Right cardiac atrium (tissue), 5 donors: ENCODE results near the gene PPFIA4. TPM values are rescaled to one million over a fixed set of nuclear protein-coding genes. Genes with fewer than 3 reads are reported as not detected.
A peak's percentile ranks its signal among the peaks of the same experiment; 100 is the strongest.
"Not testable (repeated sequence)": the region's sequence is repeated elsewhere in the genome, so short reads cannot be mapped to it uniquely, and the experiment has no call there.

Source experiments
- ATAC-seq, 2 donors: fragments of 200-7000 bp; cut with Tn5 transposase; one replicate each; pipeline versions ENCODE4 v1.8.0 to v1.9.1; 2020; ENCODE audit warnings: moderate library complexity in 2 of 2, mild to moderate bottlenecking in 1 of 2
- DNase-seq, 3 donors: peaks; one replicate each; pipeline ENCODE4 v3.0.0-alpha.2; 2020
- H3K27ac ChIP-seq: one replicate; pipeline ENCODE4 v1.5.1; 2013; ENCODE audit warnings: mild to moderate bottlenecking, low read length, control low read depth, moderate library complexity
- H3K27me3 ChIP-seq: one replicate; pipeline ENCODE4 v1.6.1; 2013; ENCODE audit not compliant: control insufficient read depth, insufficient read depth
- H3K4me1 ChIP-seq: one replicate; pipeline ENCODE4 v1.6.1; 2013; ENCODE audit warnings: low read length; ENCODE audit not compliant: control insufficient read depth, insufficient read depth
- H3K4me3 ChIP-seq: one replicate; pipeline ENCODE4 v1.5.1; 2013; ENCODE audit warnings: low read length, control low read depth
- H3K9me3 ChIP-seq: one replicate; pipeline ENCODE4 v1.6.1; 2013; ENCODE audit warnings: low read length; ENCODE audit not compliant: control insufficient read depth
- WGBS: extraction: QIAGEN DNeasy Blood & Tissue Kit; methylation state at CpG from one replicate; pipeline ENCODE4 v1.1.7; 2013; 5-methylcytosine and 5-hydroxymethylcytosine counted together
- intact Hi-C, 4 donors: fragments of 100-400 bp; cut with DNase I; formaldehyde crosslinking; loops; one replicate each; pipeline versions ENCODE4 v1.11.0 to v1.14.0; 2022 to 2023
- polyA plus RNA-seq: library from polyadenylated mRNA; stranded (reverse); fragments of 200-250 nt; gene quantifications from one replicate; pipeline ENCODE4 v1.2.3, GENCODE V29; 2013
- total RNA-seq, 4 donors: library from RNA; stranded (reverse); fragmentation: NEBNext Ultra II Directional; extraction: Animal tissue kit (Norgen Biotek cat#: 25700); gene quantifications; one replicate each; pipeline ENCODE4 v1.2.1, GENCODE V29; 2021
- donor health status: healthy with polysubstance abuse.
- donor health status: DM: no; HTN: yes; CAD: no.
- donor health status: DM: no; HTN: no; CAD: no.
- donor health status: DM: no; HTN: yes; CAD: no; lungs with severe emphysema.
- donor health status: DM: yes; HTN: yes; CAD: no.

PPFIA4 gene
- total and polyA plus RNA-seq, 5 donors, result 14.0 to 50.3 (median 29.3) TPM

DNA sequence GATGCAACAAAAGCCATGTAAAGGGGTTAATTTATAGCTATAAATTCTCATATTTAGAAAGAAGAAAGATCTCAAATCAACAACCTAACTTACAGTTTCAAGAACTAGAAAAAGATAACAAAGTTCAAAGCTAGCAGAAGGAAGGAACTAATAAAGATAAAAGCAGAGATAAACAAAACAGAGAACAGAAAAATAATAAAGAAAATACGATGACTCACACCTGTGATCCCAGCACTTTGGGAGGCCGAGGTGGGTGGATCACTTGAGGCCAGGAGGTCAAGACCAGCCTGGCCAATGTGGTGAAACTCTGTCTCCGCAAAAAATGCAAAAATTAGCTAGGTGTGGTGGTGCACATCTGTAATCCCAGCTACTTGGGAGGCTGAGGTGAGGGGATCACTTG, 31.5 kb upstream of the PPFIA4 start:
- no peaks in the 10 kb centered on the region for H3K27me3 ChIP-seq
- no peaks in the 10 kb centered on the region for H3K4me1 ChIP-seq
- no peak overlapping the region for H3K27ac ChIP-seq
- no peaks in the 10 kb centered on the region for H3K9me3 ChIP-seq
- DNase-seq (no peak), ATAC-seq (no peak)
- H3K4me3 ChIP-seq, result no peak overlapping the region
- 56% methylated on average over 3 of the region's 3 CpGs for WGBS
- intact Hi-C loops, result loop anchor here in 1 of 4 donors (5.0 kb wide), 1 partner anchor 67 kb away; the partner anchor contains the start of gene KLHL12

GRCh38 chr1:202998836-202999750, 27.2 kb upstream of the PPFIA4 start:
- H3K27me3 ChIP-seq, result no peaks in the 10 kb centered on the region
- 43% methylated on average over 14 of the region's 14 CpGs for WGBS
- H3K9me3 ChIP-seq, result no peaks in the 10 kb centered on the region
- no peak overlapping the region for H3K4me3 ChIP-seq
- ATAC-seq (no peak), DNase-seq (peak in 2 of 3 donors; percentile 21 to 47)
- no peaks in the 10 kb centered on the region for H3K4me1 ChIP-seq
- intact Hi-C loops, result loop anchor here in 1 of 4 donors (5.0 kb wide), 1 partner anchor 72 kb away; the partner anchor contains the start of gene KLHL12
- no peak overlapping the region for H3K27ac ChIP-seq

DNA sequence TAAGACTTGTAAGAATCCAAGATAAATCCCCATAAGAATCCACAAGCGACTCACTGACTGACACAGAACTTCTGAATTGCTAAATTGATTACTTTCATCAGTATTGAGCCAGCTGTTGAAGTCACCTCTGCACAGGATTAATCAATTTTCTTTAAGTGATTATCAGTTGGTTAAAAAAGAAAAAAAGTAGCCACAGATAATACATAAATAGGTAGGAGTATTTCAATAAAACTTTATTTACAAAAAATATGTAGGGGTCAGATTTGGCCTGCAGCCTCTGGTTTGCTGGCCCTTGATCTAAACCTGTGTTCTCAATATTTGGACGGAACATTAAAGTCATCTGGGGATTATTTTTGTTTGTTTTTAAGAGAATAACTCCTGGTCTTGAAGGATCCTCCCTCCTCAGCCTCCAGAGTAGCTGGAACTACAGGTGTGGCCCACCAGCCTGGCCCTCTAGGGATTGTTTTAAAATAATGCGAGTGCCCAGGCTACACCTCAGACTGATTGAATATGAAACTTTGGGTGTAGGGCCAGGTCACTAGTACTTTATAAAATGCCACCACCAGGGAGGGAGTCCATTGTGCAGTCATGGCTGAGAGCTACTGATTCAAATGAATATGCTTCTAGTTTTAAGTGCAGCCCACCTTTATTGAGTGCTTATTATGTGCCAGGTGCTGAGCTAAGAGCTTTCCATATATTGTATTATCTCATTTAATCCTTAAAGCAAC, 25.9 kb upstream of the PPFIA4 start:
- Histone ChIP-seq H3K4me1 (no peaks in the 10 kb centered on the region), H3K9me3 (no peaks in the 10 kb centered on the region), H3K27me3 (no peaks in the 10 kb centered on the region), H3K4me3 (no peak overlapping the region), H3K27ac (no peak overlapping the region)
- 83% methylated on average over 3 of the region's 3 CpGs for WGBS
- intact Hi-C loops, result loop anchor here in 1 of 4 donors (5.0 kb wide), 1 partner anchor 73 kb away; the partner anchor contains the start of gene KLHL12
- ATAC-seq (no peak), DNase-seq (no peak)

DNA sequence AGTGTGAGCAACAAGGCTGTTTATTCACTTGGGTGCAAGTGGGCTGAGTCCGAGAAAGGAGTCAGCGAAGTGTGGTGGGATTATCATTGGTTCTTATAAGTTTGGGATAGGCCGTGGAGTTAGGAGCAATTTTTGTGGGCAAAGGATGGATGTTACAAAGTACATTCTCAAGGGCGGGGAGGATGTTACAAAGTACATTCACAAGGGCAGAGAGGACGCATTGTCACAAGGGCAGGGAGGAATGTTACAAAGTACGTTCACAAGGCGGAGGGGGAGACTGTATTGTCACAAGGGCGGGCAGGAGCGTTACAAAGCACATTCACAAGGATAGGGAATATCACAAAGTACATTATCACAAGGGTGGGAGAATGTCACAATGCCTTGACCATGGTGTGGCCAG, 24.3 kb upstream of the PPFIA4 start:
- intact Hi-C loops, result loop anchor here in 1 of 4 donors (5.0 kb wide), 1 partner anchor 75 kb away; the partner anchor contains the start of gene KLHL12
- H3K27me3 ChIP-seq, result no peaks in the 10 kb centered on the region
- no peak for ATAC-seq
- 80% methylated on average over 9 of the region's 9 CpGs for WGBS
- no peak overlapping the region for H3K4me3 ChIP-seq
- no peaks in the 10 kb centered on the region for H3K4me1 ChIP-seq
- H3K27ac ChIP-seq, result no peak overlapping the region
- no peak for DNase-seq
- H3K9me3 ChIP-seq, result no peaks in the 10 kb centered on the region

DNA sequence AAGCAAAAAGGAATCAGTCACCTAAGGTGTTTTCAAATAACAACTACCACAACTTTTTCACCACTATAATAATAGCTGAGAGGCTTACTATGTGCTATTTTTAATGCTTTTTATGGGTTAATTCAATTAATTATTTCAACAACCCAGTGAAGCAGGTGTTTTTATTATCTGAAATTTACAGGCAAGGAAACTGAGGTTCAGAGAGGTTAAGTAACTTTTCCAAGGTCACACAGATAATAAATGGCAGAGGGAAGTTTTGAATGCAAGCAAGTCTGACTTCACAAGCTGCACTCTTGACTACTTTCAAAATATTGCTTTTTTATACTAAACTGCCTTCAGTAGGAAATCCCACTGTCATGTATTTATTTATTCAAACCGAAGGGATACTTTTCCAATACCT, 23.3 kb upstream of the PPFIA4 start:
- Histone ChIP-seq H3K9me3 (no peaks in the 10 kb centered on the region), H3K4me1 (no peaks in the 10 kb centered on the region), H3K27ac (no peak overlapping the region), H3K4me3 (no peak overlapping the region), H3K27me3 (no peaks in the 10 kb centered on the region)
- DNase-seq, result no peak
- ATAC-seq, result no peak
- intact Hi-C loops, result loop anchor here in 1 of 4 donors (5.0 kb wide), 1 partner anchor 76 kb away; the partner anchor contains the start of gene KLHL12
- WGBS, result 90% methylated on average over 1 of the region's 1 CpG

GRCh38 chr1:203005395-203006142, 20.7 kb upstream of the PPFIA4 start:
- H3K27me3 ChIP-seq, H3K27ac ChIP-seq, intact Hi-C loops, H3K9me3 ChIP-seq, H3K4me3 ChIP-seq, ATAC-seq, H3K4me1 ChIP-seq: not testable (repeated sequence)
- WGBS, result 74% methylated on average over 17 of the region's 17 CpGs
- peak in 1 of 3 donors; percentile 44 for DNase-seq

- DNase-seq, result peak; percentile 98
- WGBS, result under 1% methylated on average over 77 of the region's 78 CpGs
- Histone ChIP-seq H3K9me3 (no peaks in the 10 kb centered on the region), H3K27ac (peak within 1 kb of the TSS; percentile 90), H3K4me3 (peak within 1 kb of the TSS; percentile 85), H3K4me1 (no peaks in the 10 kb centered on the region), H3K27me3 (no peaks in the 10 kb centered on the region)
- ATAC-seq, result peak; percentile 99
- intact Hi-C loops, result no loop called here
Measured at GRCh38 chr1:203006948-203007871, 19.1 kb upstream of the PPFIA4 start, which contains the start of gene TMEM183A. Gene TMEM183A (plus strand): TSS chr1:203007374. CDS start chr1:203007466, 92 bp downstream.

- Histone ChIP-seq H3K27me3 (no peaks in the 10 kb centered on the region), H3K4me3 (no peak overlapping the region), H3K9me3 (no peaks in the 10 kb centered on the region), H3K4me1 (no peaks in the 10 kb centered on the region), H3K27ac (no peak overlapping the region)
- ATAC-seq (no peak), DNase-seq (no peak)
- intact Hi-C loops, result no loop called here
- WGBS, result 91% methylated on average over 3 of the region's 3 CpGs
Measured at GRCh38 chr1:203009185-203009584, 17.1 kb upstream of the PPFIA4 start.

- H3K4me3 ChIP-seq, result no peak overlapping the region
- H3K9me3 ChIP-seq, result no peaks in the 10 kb centered on the region
- intact Hi-C loops, result no loop called here
- whole genome bisulfite sequencing, result 98% methylated on average over 5 of the region's 5 CpGs
- H3K27ac ChIP-seq, result no peak overlapping the region
- no peaks in the 10 kb centered on the region for H3K27me3 ChIP-seq
- DNase-seq (no peak), ATAC-seq (no peak)
- no peaks in the 10 kb centered on the region for H3K4me1 ChIP-seq
Measured at GRCh38 chr1:203011582-203011981, 14.7 kb upstream of the PPFIA4 start.

DNA sequence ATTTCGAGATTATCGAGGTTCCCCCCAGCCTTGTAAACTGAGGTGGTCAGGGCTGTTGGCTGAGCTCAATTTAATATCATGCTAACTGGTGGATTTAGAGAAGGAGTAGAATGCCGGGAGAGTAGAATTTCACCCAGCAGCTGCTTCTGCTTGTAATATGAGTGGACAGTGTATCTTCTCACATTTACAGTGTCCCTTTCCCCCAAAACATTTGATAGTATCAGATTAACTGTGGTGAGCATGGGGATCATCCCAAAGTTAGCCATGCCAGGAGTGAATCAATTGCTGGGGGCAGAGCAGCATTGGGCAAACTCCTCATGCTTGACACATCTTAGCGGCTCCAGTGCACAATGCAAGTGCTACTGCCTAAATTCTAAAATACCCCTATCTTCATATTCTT, 9.2 kb upstream of the PPFIA4 start:
- H3K27ac ChIP-seq, result no peak overlapping the region

More for the DNA sequence above, 9.2 kb upstream of the PPFIA4 start:
- WGBS, result 97% methylated on average over 4 of the region's 4 CpGs
- ATAC-seq (no peak), DNase-seq (no peak)
- Histone ChIP-seq H3K4me3 (no peak overlapping the region), H3K27me3 (no peaks in the 10 kb centered on the region), H3K4me1 (no peaks in the 10 kb centered on the region), H3K9me3 (no peaks in the 10 kb centered on the region)
- intact Hi-C loops, result no loop called here
